Coronary artery (tissue), 2 donors: ENCODE results near the gene LARGE1.
"Not testable (repeated sequence)": the region's sequence is repeated elsewhere in the genome, so short reads cannot be mapped to it uniquely, and the experiment has no call there.

ENCODE experiments used
- DNase-seq: peaks from one replicate; pipeline ENCODE4 v3.0.0-alpha.2; 2017; ENCODE audit warnings: low spot score
- H3K27ac ChIP-seq, 2 donors: fragments of 200-600 bp; sonication (generic); one replicate each; pipeline ENCODE4 v1.5.1; 2016 to 2019
- H3K4me3 ChIP-seq: fragments of 200-600 bp; sonication (generic); 2 replicates; pipeline ENCODE4 v1.5.1; 2016; ENCODE audit warnings: mild to moderate bottlenecking, moderate library complexity
- TF ChIP-seq, protein P1 (sequence below): fragments of 200-600 bp; sonication (generic); IDR thresholded peaks from one replicate; pipeline ENCODE4 v1.5.1; 2019; ENCODE audit warnings: antibody characterized with exemption

Gene LARGE1

DNA sequence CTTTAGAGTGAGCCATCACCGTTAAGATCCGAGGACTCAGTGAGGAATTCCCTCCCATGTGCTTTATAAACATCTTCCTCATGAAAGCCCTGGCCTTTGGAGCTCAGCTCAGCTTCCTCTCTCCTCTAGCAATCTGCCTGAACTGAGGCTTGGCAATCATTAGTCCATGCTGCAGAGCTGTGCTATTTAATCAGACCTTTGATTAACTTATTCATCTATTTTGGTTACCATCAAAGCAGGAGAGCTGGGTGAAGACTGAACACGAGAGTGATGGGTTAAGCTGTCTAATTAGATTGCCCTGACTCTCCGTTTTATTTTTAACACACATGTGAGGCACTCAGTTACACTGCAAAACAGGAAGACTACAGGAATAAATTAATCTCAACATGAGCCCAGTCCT lies 351.3 kb downstream of the LARGE1 start:
- TF ChIP-seq, protein P1, sequence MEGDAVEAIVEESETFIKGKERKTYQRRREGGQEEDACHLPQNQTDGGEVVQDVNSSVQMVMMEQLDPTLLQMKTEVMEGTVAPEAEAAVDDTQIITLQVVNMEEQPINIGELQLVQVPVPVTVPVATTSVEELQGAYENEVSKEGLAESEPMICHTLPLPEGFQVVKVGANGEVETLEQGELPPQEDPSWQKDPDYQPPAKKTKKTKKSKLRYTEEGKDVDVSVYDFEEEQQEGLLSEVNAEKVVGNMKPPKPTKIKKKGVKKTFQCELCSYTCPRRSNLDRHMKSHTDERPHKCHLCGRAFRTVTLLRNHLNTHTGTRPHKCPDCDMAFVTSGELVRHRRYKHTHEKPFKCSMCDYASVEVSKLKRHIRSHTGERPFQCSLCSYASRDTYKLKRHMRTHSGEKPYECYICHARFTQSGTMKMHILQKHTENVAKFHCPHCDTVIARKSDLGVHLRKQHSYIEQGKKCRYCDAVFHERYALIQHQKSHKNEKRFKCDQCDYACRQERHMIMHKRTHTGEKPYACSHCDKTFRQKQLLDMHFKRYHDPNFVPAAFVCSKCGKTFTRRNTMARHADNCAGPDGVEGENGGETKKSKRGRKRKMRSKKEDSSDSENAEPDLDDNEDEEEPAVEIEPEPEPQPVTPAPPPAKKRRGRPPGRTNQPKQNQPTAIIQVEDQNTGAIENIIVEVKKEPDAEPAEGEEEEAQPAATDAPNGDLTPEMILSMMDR: no peak
- DNase-seq: no peak
- H3K4me3 ChIP-seq: no peak overlapping the region
- H3K27ac ChIP-seq: no peak overlapping the region

DNA sequence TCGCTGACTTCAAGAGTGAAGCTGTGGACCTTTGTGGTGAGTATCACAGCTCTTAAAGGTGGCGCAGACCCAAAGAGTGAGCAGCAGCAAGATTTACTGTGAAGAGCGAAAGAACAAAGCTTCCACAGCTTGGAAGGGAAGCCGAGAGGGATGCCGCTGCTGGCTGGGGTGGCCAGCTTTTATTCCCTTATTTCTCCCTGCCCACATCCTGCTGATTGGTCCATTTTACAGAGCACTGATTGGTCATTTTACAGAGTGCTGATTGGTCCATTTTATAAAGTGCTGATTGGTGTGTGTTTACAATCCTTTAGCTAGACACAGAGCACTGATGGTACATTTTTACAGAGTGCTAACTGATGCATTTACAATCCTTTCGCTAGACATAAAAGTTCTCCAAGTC lies 353.8 kb downstream of the LARGE1 start:
- H3K4me3 ChIP-seq, DNase-seq: not testable (repeated sequence)

DNA sequence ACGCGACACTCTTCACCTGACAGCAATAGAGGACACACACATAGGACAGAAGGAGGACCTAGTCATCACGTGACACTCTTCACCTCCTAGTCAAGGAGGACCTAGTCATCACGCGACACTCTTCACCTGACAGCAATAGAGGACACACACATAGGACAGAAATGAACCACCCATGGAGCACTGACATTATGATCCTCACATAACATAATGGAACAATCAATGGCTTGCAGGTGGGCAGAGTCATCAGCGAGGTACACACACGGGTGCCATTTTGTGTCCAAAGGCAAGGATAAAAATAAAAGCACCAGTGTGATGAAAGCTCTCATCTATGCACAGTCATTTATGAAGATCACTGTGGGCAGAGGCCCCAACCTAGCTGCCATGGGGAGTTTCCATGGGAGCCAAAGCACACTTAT lies 354.7 kb downstream of the LARGE1 start:
- TF ChIP-seq, protein P1: no peak
- no peak for DNase-seq
- no peak overlapping the region for H3K4me3 ChIP-seq
- no peak overlapping the region for H3K27ac ChIP-seq

More for the DNA sequence above, 353.8 kb downstream of the LARGE1 start:
- H3K27ac ChIP-seq: not testable (repeated sequence)

- Histone ChIP-seq H3K4me3 (no peak overlapping the region), H3K27ac (no peak overlapping the region)
- no peak for DNase-seq
- TF ChIP-seq, protein P1: no peak
Observed at GRCh38 chr22:33564683-33565082, 355.6 kb downstream of the LARGE1 start.

DNA sequence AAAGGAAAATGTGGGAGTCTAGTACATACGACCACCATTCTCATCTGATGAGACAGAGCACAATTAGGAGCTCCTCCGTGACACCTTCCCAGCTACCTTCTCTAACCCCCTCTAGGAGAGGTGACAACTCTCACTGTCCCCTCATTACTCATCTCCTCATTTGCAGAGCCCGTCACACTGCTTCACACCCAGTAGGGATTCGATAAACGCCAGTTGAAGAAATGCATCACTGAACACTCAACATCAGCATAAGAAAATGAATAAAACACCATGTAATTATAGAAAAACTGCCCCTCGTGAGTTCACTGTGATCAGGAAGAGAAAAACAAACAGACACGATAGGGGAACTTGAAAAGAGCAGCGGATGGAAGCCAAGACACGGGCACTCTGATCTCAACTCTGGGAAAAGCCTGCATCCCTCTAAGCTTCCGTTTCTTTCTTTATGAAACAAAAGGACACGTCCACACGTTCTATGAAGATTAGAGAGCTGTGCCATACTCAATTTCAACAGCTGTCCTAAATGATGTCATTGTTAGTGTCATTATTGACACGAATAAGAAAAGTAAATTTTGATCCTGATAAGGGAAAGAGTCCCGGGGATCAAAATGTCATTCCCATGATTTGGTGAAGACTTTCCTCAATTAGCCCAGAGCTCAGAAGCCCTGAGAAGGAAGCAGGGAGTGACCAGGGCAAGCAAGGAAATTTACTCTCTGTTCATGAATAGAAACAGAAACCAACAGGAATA lies 356.9 kb downstream of the LARGE1 start:
- no peak overlapping the region for H3K27ac ChIP-seq
- H3K4me3 ChIP-seq: no peak overlapping the region
- no peak for DNase-seq
- TF ChIP-seq, protein P1: no peak

DNA sequence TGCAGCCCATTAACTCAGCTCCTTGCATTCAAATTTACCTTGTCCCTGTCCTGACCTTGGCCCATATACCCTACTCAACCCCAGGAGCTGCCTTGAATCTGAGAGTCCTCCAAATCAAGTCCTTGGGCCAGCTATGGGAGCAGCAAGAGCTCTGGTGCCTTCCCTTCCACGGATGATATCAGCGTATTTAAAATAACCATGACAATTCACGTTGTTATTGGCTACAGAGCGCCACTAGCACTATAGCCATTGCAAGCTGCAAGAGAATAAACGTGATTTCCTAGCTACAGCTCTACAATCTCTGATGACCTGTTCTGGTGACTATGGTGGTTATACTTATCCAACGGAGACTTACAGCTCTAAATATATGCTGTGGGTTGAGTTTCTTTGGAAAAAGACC lies 357.8 kb downstream of the LARGE1 start:
- no peak overlapping the region for H3K4me3 ChIP-seq
- TF ChIP-seq, protein P1: no peak
- H3K27ac ChIP-seq: no peak overlapping the region
- DNase-seq: no peak

GRCh38 chr22:33561149-33561807 lies 359.0 kb downstream of the LARGE1 start:
- no peak for DNase-seq
- no peak overlapping the region for H3K4me3 ChIP-seq
- TF ChIP-seq, protein P1: no peak
- no peak overlapping the region for H3K27ac ChIP-seq
